ENCODE results near the gene ADAP1. TPM values are rescaled to one million over a fixed set of nuclear protein-coding genes. Genes with fewer than 3 reads are reported as not detected.

The ADAP1 gene
- polyA plus RNA-seq, 3 donors = 49.1 to 117 (median 72.2) TPM

DNA sequence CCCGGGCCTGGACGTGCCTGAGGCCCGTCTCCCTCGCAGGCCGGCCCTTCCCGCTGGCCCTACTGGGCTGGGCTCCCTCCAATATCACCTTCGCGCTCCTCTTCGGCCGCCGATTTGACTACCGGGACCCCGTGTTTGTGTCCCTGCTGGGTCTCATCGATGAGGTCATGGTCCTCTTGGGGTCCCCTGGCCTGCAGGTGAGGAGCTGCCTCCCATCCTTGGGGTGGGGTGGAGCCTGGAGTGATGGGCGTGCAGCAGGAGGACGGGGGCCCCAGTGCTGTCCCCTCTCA lies 30.6 kb upstream of the ADAP1 start:
- H3K27me3 ChIP-seq (ENCODE audit: control insufficient read depth in 2 of 2, insufficient read depth in 2 of 2, low read length in 2 of 2) = peaks cover 0 to 21% of the 10 kb centered on the region in 2 donors

DNA sequence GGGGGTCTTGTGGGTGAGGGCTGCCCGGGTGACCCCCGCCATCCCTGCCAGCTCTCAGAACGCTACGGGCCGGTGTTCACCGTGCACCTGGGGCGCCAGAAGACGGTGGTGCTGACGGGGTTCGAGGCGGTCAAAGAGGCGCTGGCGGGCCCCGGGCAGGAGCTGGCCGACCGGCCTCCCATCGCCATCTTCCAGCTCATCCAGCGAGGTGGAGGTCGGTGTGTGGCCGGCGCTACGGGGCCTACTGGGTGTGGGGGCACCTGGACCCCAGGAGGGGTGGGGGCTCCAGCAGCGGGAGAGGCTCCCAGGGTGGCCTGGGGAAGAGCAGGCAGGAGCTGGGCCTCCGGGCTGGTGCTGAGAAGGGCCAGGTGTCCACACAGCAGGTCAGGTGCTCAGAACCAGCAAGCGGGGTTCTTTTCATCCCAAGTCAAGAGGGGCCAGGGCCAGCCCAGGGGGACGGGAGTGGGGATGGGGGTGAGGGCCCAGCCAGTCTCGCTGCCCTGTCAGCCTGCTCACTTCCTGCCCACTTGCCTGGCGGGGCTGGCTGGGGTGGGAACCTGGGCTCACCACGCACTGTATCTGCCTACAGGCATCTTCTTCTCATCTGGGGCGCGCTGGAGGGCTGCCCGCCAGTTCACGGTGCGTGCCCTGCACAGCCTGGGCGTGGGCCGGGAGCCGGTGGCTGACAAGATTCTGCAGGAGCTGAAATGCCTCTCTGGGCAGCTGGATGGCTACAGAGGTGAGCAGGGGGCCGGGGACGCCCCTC lies 30.1 kb upstream of the ADAP1 start:
- DNase-seq = no peak
- H3K4me1 ChIP-seq (ENCODE audit: control insufficient read depth in 1 of 2, insufficient read depth in 2 of 2, low read length in 2 of 2) = peaks cover 0 to 4% of the 10 kb centered on the region in 2 donors
- no peak overlapping the region for H3K4me2 ChIP-seq (replicated peaks; ENCODE audit: extremely low read depth, low read length, poor library complexity, severe bottlenecking)
- 89% methylated on average over 34 of the region's 39 CpGs for WGBS (ENCODE audit: insufficient coverage)
- H3K79me2 ChIP-seq (ENCODE audit: insufficient read depth, low read length) = no peaks in the 10 kb centered on the region
- no peak overlapping the region for H3K4me3 ChIP-seq (replicated peaks in 1 of 3; ENCODE audit: low read depth in 2 of 3, low read length in 3 of 3)
- no peak overlapping the region for H3K27ac ChIP-seq (ENCODE audit: low read depth in 1 of 2, low read length in 2 of 2)
- intact Hi-C loops (cut with micrococcal nuclease) = no loop called here
- TF ChIP-seq, protein P1, sequence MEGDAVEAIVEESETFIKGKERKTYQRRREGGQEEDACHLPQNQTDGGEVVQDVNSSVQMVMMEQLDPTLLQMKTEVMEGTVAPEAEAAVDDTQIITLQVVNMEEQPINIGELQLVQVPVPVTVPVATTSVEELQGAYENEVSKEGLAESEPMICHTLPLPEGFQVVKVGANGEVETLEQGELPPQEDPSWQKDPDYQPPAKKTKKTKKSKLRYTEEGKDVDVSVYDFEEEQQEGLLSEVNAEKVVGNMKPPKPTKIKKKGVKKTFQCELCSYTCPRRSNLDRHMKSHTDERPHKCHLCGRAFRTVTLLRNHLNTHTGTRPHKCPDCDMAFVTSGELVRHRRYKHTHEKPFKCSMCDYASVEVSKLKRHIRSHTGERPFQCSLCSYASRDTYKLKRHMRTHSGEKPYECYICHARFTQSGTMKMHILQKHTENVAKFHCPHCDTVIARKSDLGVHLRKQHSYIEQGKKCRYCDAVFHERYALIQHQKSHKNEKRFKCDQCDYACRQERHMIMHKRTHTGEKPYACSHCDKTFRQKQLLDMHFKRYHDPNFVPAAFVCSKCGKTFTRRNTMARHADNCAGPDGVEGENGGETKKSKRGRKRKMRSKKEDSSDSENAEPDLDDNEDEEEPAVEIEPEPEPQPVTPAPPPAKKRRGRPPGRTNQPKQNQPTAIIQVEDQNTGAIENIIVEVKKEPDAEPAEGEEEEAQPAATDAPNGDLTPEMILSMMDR (IDR thresholded peaks at IDR 0.05) = no peak
- no peak overlapping the region for H3K9ac ChIP-seq (ENCODE audit: insufficient read depth, low read length, poor library complexity, severe bottlenecking)
- peaks cover 0 to 21% of the 10 kb centered on the region in 2 donors for H3K27me3 ChIP-seq (ENCODE audit: control insufficient read depth in 2 of 2, insufficient read depth in 2 of 2, low read length in 2 of 2)
- H3K9me3 ChIP-seq (replicated peaks in 1 of 2; ENCODE audit: control insufficient read depth in 1 of 2, insufficient read depth in 1 of 2, low read length in 2 of 2) = no peaks in the 10 kb centered on the region
- Mint-ChIP-seq H3K27ac (no peak overlapping the region), H3K27me3 (ENCODE audit: low read depth in 3 of 3) (peaks cover 8 to 42% (median 9%) of the 10 kb centered on the region in 3 donors), H3K9me3 (no peaks in the 10 kb centered on the region), H3K4me3 (no peak overlapping the region), H3K36me3 (no peaks in the 10 kb centered on the region), H3K4me1 (no peaks in the 10 kb centered on the region)
- H4K20me1 ChIP-seq (ENCODE audit: insufficient read depth, low read length) = no peaks in the 10 kb centered on the region
- no peak overlapping the region for H2AFZ ChIP-seq (ENCODE audit: insufficient read depth, low read depth, low read length, poor library complexity, severe bottlenecking)
- no peaks in the 10 kb centered on the region for H3K36me3 ChIP-seq (replicated peaks in 1 of 2; ENCODE audit: control insufficient read depth in 1 of 2, insufficient read depth in 2 of 2, low read length in 2 of 2)

More for the DNA sequence above, 30.6 kb upstream of the ADAP1 start:
- no peaks in the 10 kb centered on the region for H3K4me1 Mint-ChIP-seq
- no peak overlapping the region for H3K4me2 ChIP-seq (replicated peaks; ENCODE audit: extremely low read depth, low read length, poor library complexity, severe bottlenecking)
- no peak overlapping the region for H3K4me3 ChIP-seq (replicated peaks in 1 of 3; ENCODE audit: low read depth in 2 of 3, low read length in 3 of 3)
- H3K9ac ChIP-seq (ENCODE audit: insufficient read depth, low read length, poor library complexity, severe bottlenecking) = no peak overlapping the region
- H3K4me1 ChIP-seq (ENCODE audit: control insufficient read depth in 1 of 2, insufficient read depth in 2 of 2, low read length in 2 of 2) = peaks cover 0 to 4% of the 10 kb centered on the region in 2 donors
- intact Hi-C loops (cut with micrococcal nuclease) = no loop called here
- H2AFZ ChIP-seq (ENCODE audit: insufficient read depth, low read depth, low read length, poor library complexity, severe bottlenecking) = no peak overlapping the region
- no peaks in the 10 kb centered on the region for H3K36me3 Mint-ChIP-seq
- no peak overlapping the region for H3K27ac ChIP-seq (ENCODE audit: low read depth in 1 of 2, low read length in 2 of 2)
- peak overlapping the region in 1 of 2 donors; percentile 41 for H3K4me3 Mint-ChIP-seq
- no peaks in the 10 kb centered on the region for H3K36me3 ChIP-seq (replicated peaks in 1 of 2; ENCODE audit: control insufficient read depth in 1 of 2, insufficient read depth in 2 of 2, low read length in 2 of 2)
- peaks cover 10 to 43% (median 10%) of the 10 kb centered on the region in 3 donors for H3K27me3 Mint-ChIP-seq (ENCODE audit: low read depth in 3 of 3)
- H3K27ac Mint-ChIP-seq = no peak overlapping the region
- H3K9me3 ChIP-seq (replicated peaks in 1 of 2; ENCODE audit: control insufficient read depth in 1 of 2, insufficient read depth in 1 of 2, low read length in 2 of 2) = no peaks in the 10 kb centered on the region
- H4K20me1 ChIP-seq (ENCODE audit: insufficient read depth, low read length) = no peaks in the 10 kb centered on the region
- DNase-seq = no peak
- H3K9me3 Mint-ChIP-seq = peaks cover 0 to 2% (median 0%) of the 10 kb centered on the region in 7 donors
- WGBS (ENCODE audit: insufficient coverage) = 95% methylated on average over 13 of the region's 16 CpGs
- H3K79me2 ChIP-seq (ENCODE audit: insufficient read depth, low read length) = no peaks in the 10 kb centered on the region
- TF ChIP-seq, protein P1 (IDR thresholded peaks at IDR 0.05) = no peak
